Activated CD8-positive, alpha-beta memory T cell treated with anti-CD3 and anti-CD28 coated beads, Interleukin-2, amount 50 U/mL, for 1 hour (primary cell): ENCODE measurements around the gene FOXD3.

Source experiments
- DNase-seq: peaks from one replicate; pipeline ENCODE4 v3.0.0-alpha.2; 2020; ENCODE audit errors: extremely low read depth

The FOXD3 gene

DNA sequence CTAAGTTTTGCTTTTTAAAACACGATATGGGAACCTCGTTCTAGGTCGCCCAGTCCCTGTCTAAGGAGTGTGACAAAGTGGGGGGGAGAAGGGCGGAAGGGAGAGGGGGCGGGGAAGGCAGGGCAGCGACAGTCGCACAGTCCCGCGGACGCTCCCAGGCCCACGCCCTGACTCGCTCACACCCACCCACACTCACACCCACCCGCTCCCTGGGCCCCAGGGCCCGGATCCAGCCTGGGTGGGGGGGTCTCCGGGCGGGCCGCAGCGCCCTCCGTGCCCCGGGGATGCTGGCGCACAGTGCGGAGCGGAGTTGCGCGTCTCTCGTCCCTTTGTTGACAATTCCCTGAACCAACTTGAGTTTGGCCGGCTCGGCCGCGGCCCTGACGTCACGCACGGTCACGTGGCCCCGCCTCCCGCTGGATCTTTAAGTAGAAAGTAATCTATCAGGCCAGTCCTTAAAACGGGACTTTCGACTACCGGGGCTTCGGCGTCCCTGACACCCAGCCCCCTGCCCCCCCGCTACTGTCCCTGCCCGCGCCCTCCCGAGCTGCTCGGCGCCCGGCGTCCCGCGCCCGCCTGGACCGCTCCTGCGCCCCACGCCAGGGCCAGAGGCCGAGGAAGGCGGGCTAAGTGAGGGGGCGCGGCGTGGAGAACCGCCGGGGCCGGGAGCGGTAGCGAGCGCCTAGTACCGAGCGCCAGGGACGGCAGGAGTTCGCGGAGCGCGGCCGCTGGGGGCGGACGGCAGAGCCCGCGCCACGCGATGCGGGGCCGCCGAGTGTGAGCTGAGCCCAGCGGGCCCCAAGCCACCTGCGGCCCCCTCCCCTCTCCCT lies at the start of gene FOXD3:
Gene FOXD3 (plus strand): TSS at position 454 of the 830 bp plus-strand sequence. CDS start 492 bp downstream, outside the sequence.
- DNase-seq = no peak

DNA sequence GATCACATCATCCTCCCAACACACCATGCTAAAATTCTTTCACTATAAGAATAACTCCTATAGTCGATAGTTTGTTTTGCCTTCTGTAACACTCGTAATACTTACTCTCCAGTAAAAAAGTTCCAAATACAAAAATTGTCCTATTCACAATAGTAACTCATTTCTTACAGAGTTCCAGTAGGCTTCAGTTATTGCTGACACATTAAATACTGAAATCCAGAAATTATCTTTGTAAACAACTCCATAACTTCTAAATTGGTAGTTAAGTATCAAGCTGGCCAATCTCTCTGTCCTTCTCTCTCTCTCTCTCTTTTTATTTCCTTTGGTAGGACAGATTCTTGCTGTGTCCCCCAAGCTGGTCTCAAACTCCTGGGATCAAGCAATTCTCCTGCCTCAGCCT lies 49.6 kb upstream of the FOXD3 start:
- DNase-seq = no peak

DNA sequence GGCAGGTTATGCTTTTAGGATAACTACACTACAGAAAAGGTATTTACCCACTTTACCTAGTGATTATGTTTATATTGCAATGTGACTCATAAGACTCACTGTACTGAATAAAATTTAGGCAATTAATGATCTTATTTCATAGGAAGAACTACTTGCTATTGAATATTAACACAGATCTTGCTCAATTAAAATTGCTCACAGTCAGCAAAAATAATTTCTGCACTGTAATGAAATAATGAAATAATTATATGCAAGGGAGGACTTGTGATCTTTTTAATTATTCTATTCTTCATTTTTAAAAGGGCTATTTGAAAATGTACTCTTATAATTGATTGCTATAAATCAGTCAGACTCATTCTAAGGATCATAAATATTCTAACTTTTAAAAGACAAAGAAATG lies 48.0 kb upstream of the FOXD3 start:
- DNase-seq = no peak

DNA sequence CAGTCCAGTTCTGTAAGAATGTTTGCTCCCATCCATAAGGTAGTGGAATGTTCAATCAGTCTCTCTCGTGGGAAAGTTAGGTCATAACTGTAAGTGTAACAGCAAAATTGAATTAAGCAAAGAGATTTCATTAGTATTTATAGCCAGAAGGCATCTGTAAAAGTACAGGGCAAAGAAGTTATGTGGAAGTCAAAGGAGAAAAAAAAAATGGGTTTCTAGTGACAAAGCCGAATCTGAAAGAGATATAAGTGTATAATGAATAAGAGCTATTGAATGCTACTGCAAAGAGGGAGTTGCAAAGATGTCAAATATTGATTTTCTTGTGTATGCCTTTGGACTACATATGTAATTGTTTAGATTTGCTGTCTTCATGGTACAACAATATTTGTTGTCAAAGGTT lies 47.4 kb upstream of the FOXD3 start:
- no peak for DNase-seq

DNA sequence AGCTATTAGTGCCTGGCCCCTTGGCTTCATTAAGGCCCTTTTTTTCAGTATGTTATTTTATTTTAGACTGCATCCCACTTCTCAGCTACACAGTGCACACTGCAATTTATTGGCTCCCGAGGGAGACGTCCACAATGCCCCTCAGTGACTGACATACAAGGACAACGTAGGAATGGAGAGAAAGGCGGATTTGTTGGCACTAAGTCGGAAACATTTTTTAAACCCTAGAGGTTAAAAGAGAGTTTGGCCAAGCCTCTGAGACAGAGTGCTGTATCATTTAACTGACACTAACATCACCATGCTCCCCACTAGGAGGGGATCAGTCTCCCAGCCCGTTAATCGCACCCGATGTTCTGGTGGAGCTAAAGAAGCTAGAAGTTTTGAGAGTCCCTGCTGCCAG lies 45.7 kb upstream of the FOXD3 start:
- DNase-seq = no peak

DNA sequence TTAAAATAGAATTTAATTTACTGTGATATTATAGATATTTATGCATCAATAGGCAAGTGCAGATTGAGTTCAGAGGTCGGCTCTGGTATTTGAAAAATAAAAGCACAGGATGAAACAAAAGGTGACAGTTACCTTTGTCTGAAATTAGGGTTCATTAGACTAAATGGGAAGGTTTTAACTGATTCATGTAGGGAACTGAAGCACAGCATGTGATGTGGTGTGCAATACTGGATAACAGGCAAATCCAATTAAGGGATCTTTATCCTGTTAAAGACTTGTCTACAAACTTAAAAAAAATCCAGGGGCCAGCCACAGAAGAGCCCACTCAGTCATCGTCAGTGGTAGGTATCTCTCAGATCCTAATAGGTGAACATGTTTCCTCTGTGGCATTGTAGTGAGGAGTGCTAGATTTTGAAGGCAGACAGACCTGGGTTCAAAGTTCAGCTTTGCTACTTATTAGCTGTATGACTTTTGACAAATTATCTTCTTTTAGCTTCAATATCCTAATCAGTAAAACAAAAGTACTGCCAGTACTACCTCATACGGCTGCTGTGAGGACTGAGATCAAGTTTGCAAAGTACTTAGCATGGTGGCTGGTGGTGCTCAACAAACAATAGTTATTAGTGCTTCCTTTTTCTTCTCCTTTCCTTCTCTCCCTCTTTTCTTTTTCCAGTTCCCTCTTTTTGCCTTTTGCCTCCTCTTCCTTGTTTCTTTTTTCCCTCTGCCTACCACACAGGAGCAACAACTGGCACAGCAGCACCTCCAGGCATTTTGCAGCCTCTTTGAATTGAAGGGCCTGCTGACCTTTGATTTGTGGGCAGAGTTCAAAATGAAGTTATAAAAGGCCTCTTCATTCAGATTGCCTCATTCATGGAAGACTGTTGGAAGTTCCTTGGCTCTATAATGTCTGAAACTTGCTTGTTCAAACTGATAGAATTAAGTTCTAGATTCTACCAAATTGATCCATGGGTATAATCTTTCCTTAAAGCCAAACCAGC lies 44.9 kb upstream of the FOXD3 start:
- DNase-seq = no peak

DNA sequence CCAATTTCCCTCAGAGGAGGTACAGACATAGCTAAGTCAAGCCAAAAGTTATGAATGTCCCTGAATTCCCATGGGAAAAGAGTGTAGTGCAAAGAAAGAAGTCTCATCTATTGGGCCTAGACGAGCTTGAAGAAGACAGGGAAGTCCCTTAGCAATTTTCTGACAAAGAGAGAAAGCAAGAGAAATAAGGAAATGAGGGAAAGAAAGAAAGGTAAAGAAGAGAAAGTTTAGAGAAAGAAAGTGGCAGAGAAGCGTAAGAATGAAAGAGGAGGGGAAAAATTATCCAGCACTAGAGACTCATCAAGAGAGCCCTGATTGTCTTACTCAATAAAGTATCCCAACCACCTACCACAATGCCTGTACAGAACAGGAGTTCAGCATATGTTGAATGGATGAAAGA lies 40.6 kb upstream of the FOXD3 start:
- DNase-seq = no peak

GRCh38 chr1:63289135-63289534 lies 33.2 kb upstream of the FOXD3 start:
- DNase-seq = no peak

DNA sequence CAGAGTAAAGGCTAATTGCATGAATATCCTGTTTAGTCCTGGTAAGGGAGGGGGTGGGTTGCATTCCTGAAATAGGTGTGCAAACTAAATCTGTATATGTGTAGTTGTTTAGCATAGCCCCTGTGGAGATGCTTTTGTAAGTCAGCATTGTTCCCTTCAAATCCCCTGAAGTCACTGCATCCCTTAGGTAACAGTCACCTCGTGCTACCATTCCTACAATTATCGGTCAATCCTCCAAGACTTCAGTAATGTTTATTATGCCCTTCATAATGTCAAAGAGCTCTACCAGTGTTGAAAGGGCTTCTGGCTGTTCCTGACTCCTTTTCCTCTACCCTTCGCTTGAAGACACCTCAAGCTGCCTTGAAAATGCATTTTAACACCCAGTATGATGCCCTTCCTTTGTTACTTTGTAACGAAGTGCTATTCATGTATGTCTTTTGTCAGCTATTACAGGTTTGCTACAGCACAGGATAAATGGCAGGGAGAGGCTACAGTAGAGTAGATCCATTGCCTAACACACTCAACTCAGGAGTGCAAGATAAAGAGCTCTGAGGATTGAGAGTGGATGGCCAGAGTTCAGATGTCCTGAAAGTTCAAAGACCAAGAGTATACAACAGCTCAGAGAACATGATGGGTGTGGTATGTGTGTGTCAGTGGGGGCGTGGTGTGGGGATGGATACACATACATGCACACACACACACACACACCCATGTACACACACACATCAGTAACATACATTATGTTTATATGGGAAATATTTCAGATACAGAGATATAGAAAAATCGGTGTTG lies 27.4 kb upstream of the FOXD3 start:
- no peak for DNase-seq

- DNase-seq = no peak
These were observed 18.0 kb upstream of the FOXD3 start for GRCh38 chr1:63304410-63304809.

DNA sequence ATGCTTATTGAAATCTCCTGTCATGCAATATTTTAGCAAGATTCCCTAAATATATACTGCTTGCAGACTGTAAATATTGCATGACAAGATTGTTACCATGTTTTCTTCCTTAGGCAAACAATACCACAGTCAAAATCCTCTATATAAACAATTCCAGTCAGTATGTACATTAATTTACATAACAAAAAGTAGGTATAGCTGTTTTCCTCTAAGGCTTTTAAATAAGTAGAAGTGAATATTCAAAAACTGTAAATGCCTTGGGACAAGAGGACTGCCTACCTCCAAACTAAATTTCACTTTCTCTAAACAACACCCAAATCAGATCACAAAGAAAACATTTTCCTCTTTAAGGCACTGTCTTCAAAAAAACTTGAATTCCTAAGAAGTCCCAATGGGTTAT lies 17.3 kb upstream of the FOXD3 start:
- no peak for DNase-seq

DNA sequence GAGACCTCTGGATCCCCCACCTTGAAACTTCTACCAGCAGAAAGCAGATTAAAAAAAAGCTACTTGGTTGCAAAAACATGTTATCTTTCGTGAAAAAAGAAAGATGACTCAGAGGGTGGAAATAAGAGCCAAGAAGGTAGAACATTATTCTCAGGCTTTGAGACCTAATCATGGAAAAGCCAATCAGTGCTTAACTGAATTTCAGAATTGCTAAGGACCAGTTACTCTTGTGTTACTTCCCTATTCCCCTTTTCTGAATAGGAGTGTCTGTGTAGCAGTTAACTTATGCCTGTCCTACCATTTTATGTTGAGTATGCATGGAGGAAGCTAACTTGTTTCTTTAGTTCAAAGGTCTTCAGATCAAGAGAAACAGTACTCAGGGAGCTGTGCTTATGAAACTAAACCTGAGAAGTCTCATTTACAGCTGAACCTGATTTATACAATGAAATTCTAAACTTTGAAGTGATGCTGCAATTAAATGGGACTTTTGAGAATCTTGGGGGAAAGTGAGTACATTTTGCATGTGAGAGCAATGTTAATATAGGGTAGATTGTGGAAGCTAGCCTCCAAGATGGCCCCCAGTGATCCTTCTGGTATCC lies 15.1 kb upstream of the FOXD3 start:
- no peak for DNase-seq

- DNase-seq = no peak
These were observed 5.8 kb upstream of the FOXD3 start for GRCh38 chr1:63316598-63316983.

GRCh38 chr1:63316984-63317816 lies 5.2 kb upstream of the FOXD3 start:
- no peak for DNase-seq

DNA sequence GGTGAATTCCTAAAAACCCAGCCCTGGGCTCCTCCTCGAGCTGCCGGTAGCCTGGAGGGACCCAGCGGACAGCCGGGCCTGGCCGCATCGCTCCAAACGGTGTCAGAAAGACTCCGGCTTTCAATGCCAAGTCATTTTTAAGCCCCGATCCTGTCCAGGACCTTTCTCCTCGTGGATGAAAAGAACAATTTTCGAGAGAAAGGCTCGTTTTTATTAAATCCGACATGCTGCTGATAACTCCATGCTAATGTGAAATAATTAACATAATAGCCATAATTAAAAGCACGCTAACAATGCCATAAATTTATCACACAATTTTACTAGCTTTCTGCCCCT lies 4.6 kb upstream of the FOXD3 start:
- no peak for DNase-seq

DNA sequence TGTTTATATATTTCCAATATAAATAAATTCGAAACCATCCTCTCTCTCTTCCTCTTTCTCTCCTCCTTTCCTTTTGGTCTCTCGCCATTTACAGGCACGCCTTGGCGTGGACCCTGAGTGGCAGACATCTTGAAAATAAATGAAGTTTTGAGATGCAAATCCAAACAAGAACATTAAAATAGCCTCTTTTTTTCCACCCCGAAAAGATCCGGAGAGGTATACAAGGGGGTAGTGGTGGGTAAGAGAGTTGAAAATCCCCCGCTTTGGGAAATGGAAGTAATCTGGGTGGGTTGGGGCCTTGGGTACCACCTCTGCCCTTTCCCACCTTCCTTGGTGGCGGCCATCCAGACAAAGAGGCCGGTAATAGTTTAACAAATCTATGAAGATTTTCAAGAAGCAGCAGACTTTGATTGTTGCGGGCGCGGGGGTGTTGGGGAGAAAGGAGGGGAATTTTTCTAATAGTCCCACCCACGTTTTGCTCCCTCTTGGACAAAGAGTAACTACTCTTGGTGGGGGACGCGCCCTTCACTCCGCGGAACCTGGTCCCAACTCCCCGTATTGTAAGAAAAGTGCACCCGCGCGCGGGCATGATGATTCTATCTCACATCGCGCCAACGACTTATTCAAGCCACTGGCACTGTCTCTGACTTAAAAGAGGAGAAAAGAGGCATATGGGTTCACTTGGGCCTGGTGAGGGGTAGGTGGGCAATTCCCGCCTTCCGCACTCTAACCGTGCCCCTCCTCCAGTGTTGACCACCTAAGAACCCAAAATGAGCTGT lies 4.0 kb upstream of the FOXD3 start:
- DNase-seq = no peak

- no peak for DNase-seq
These were observed 3.0 kb upstream of the FOXD3 start for GRCh38 chr1:63319046-63320021.

DNA sequence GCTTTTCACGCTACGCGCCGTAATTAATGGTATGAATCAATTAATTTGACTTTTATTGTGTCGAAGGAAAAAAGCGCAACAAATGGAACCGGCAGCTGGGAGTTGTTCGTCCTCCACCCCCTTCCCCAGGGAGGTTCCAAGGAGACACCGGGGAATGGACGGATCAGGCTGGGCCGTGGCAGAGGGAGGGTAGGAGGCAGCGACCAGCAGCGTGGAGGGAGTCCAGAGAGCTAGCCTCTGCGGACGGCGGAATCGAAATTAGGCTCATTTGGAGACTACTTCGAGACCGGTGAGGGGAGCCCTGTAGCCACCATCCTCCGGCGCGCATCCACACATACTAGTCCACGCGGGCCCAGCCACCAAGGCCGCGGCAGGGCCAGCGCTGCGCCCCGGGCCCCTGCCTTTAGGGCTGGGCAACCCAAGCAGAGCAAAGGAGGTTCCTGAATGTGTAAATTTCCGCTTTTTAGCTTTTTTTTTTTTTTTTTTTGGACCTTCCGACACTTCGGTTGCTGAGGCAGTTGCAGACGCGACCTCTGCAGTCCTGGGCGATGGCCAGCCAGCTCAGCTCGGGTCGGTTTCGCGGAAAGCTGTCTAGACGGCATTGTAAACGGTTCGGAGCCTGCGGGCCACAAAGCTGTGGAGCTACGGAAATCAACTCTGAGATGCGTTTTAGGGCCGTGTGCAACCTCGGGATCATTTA lies 2.2 kb upstream of the FOXD3 start:
- DNase-seq = no peak
